K562 (cell line): ENCODE measurements around the gene CD320. TPM values are rescaled to one million over a fixed set of nuclear protein-coding genes. Genes with fewer than 3 reads are reported as not detected.

Experiments
- ATAC-seq: fragments of 200-7000 bp; cut with Tn5 transposase; 3 replicates; pipeline ENCODE4 v1.9.1; 2020; ENCODE audit warnings: moderate library complexity
- BruUV-seq: library from RNA; stranded (reverse); fragments of 400-500 nt; replicated peaks from 2 replicates; lab custom pipeline; 2021; lab: Mats Ljungman, UMichigan
- CTCF ChIA-PET: fragments of 300-600 bp; formaldehyde crosslinking; extraction: SDS; loops from one replicate; lab custom pipeline; 2021; ENCODE audit warnings: low intra/inter-chr PET ratio; lab: Yijun Ruan, JAX
- POLR2A ChIA-PET: fragments of 300-600, 350-650 bp; sonication (Branson Sonifier 250); formaldehyde crosslinking; extraction: SDS; loops from one replicate; lab custom pipeline; 2021; ENCODE audit warnings: antibody characterized with exemption, inconsistent platforms; lab: Yijun Ruan, JAX
- DNase-seq, 4 experiments: peaks; one replicate each; pipeline versions ENCODE4 v3.0.0 to v3.0.0-alpha.2; 2011 to 2018; ENCODE audit warnings: low spot score in 3 of 4, mixed read lengths in 3 of 4; ENCODE audit errors: extremely low read depth in 1 of 4
- FAIRE-seq: peaks from 2 replicates; lab custom pipeline; 2011; peaks lifted over from hg19 to GRCh38; lab: Jason Lieb, UNC
- H2AFZ ChIP-seq: 2 replicates; pipeline ENCODE4 v1.6.0; 2011; ENCODE audit warnings: low read depth, low read length, control low read depth, inconsistent platforms
- H3K27ac ChIP-seq: fragments of 200-600 bp; 3 replicates; pipeline ENCODE4 v1.8.0; 2011; ENCODE audit warnings: low read depth, mild to moderate bottlenecking, control low read depth, inconsistent platforms, low read length, moderate library complexity, mixed read lengths; ENCODE audit errors: extremely low read depth
- H3K27me3 ChIP-seq, 2 experiments: fragments of 300-600 bp in 1 of 2; 2 replicates in 1 of 2; 3 replicates in 1 of 2; pipeline versions ENCODE4 v1.6.0 to v1.8.0; 2011; ENCODE audit warnings: inconsistent platforms in 2 of 2, low read length in 2 of 2, mild to moderate bottlenecking in 1 of 2, mixed read lengths in 1 of 2, moderate library complexity in 1 of 2; ENCODE audit not compliant: control insufficient read depth in 2 of 2, insufficient read depth in 2 of 2
- H3K36me3 ChIP-seq: fragments of 300-600 bp; 3 replicates; pipeline ENCODE4 v1.8.0; 2011; ENCODE audit warnings: mild to moderate bottlenecking, low read length, inconsistent platforms; ENCODE audit not compliant: control insufficient read depth, insufficient read depth
- H3K4me1 ChIP-seq, 2 experiments: fragments of 200-600 bp in 1 of 2; replicated peaks in 1 of 2; 2 replicates in 1 of 2; 3 replicates in 1 of 2; pipeline versions ENCODE4 v1.5.1 to v1.8.0; 2011; ENCODE audit warnings: inconsistent platforms in 2 of 2, low read length in 2 of 2, mild to moderate bottlenecking in 1 of 2, mixed read lengths in 1 of 2, moderate library complexity in 1 of 2; ENCODE audit not compliant: control insufficient read depth in 2 of 2, insufficient read depth in 2 of 2
- H3K4me2 ChIP-seq: 2 replicates; pipeline ENCODE4 v1.6.1; 2011; ENCODE audit warnings: low read length, control low read depth, inconsistent platforms, mixed read lengths; ENCODE audit not compliant: insufficient read depth
- H3K4me3 ChIP-seq: fragments of 200-600 bp; sonication (generic), shearing (Covaris generic); 2 replicates; pipeline ENCODE4 v1.5.1; 2016; ENCODE audit warnings: control low read depth, inconsistent platforms
- H3K79me2 ChIP-seq: fragments of 200-600 bp; 3 replicates; pipeline ENCODE4 v1.8.0; 2011; ENCODE audit warnings: low read length, inconsistent platforms; ENCODE audit not compliant: control insufficient read depth, insufficient read depth
- H3K9ac ChIP-seq, 2 experiments: 2 replicates each; pipeline versions ENCODE4 v1.6.0 to v1.6.1; 2011; ENCODE audit warnings: low read depth in 2 of 2, low read length in 2 of 2, control low read depth in 1 of 2, inconsistent platforms in 1 of 2, mild to moderate bottlenecking in 1 of 2, mixed read lengths in 1 of 2; ENCODE audit not compliant: insufficient read depth in 1 of 2
- H3K9me1 ChIP-seq: one replicate; pipeline ENCODE4 v1.6.0; 2011; ENCODE audit warnings: inconsistent platforms, mild to moderate bottlenecking, low read length, moderate library complexity; ENCODE audit not compliant: control insufficient read depth, insufficient read depth
- H3K9me3 ChIP-seq: replicated peaks from 2 replicates; pipeline ENCODE4 v1.5.1; 2011; ENCODE audit warnings: low read depth, low read length, inconsistent platforms; ENCODE audit not compliant: control insufficient read depth, insufficient read depth
- H4K20me1 ChIP-seq: replicated peaks from 2 replicates; pipeline ENCODE4 v1.6.1; 2011; ENCODE audit warnings: low read length, inconsistent platforms, mixed read lengths; ENCODE audit not compliant: control insufficient read depth, insufficient read depth
- NELFE ChIP-seq: IDR thresholded peaks from 2 replicates; pipeline ENCODE4 v1.6.1; 2011; ENCODE audit warnings: mild to moderate bottlenecking; ENCODE audit not compliant: insufficient read depth, insufficient read length
- TFAP4 ChIP-seq: sonication (generic); formaldehyde crosslinking; IDR thresholded peaks from 2 replicates; pipeline ENCODE4 v1.8.0; 2022; ENCODE audit warnings: missing genetic modification reagents, mild to moderate bottlenecking, moderate library complexity, borderline replicate concordance
- ZBTB17 ChIP-seq: fragments of 450-650 bp; formaldehyde crosslinking; IDR thresholded peaks from 2 replicates; pipeline ENCODE4 v1.4.0; 2020; ENCODE audit warnings: mild to moderate bottlenecking
- ZNF232 ChIP-seq: sonication (generic); formaldehyde crosslinking; IDR thresholded peaks from 2 replicates; pipeline ENCODE4 v1.8.0; 2022; ENCODE audit warnings: mild to moderate bottlenecking, missing genetic modification reagents
- ZNF584 ChIP-seq: fragments of 200-800 bp; sonication (Bioruptor generic); IDR thresholded peaks from 2 replicates; pipeline ENCODE4 v1.6.1; 2016; ENCODE audit warnings: low read depth, mild to moderate bottlenecking, missing genetic modification characterization, missing compliant biosample characterization
- WGBS: fragments of 100-300 bp; shearing (Covaris generic); methylation state at CpG from one replicate; pipeline ENCODE4 v1.1.6; 2016; ENCODE audit warnings: low coverage, mixed read lengths; ENCODE audit not compliant: insufficient coverage; ENCODE audit errors: missing lambda C conversion rate; 5-methylcytosine and 5-hydroxymethylcytosine counted together
- in situ Hi-C: fragments of 300-500 bp; cut with MboI; formaldehyde crosslinking; loops from 4 replicates; pipeline ENCODE4 v1.15.0; 2018; ENCODE audit warnings: inconsistent platforms, mixed read lengths
- intact Hi-C: fragments of 100-400 bp; cut with micrococcal nuclease; formaldehyde crosslinking; loops from 2 replicates; pipeline ENCODE4 v1.14.2; 2022
- polyA plus RNA-seq, 8 experiments: library from polyadenylated mRNA; depleted of rRNA in 4 of 8; stranded (reverse) in 5 of 8; unstranded in 3 of 8; fragments of >200 nt; fragmentation: Nextera tagmentation in 2 of 8; fragmentation: Illumina TruSeq in 1 of 8; extraction: Ambion mirVana in 2 of 8; extraction: Trizol in 1 of 8; gene quantifications; 2 replicates each; pipeline versions ENCODE4 v1.2.1 to v1.2.3, GENCODE V29; 2011 to 2014; ENCODE audit warnings: inconsistent platforms in 1 of 8, missing spikeins in 1 of 8
- total RNA-seq, 7 experiments: library from RNA; depleted of rRNA in 6 of 7; stranded (reverse); fragments of >200 nt in 6 of 7; fragmentation: Illumina TruSeq in 2 of 7; extraction: Trizol in 2 of 7; gene quantifications; 2 replicates each; pipeline versions ENCODE4 v1.2.1 to v1.2.3, GENCODE V29; 2011 to 2021; ENCODE audit warnings: low replicate concordance in 1 of 7

CD320 gene
- total and polyA plus RNA-seq, 9 of the 15 experiments (the other 6 are each of a cell fraction or from before 2014, with no cell fraction given): 0.45 to 94.5 (median 34.4) TPM

GRCh38 chr19:8331263-8331845 lies 23.2 kb upstream of the CD320 start:
- TF ChIP-seq TFAP4 (CRISPR knock-in tag) (0 out of 2 replicates have a peak, but pooled peaks have one; percentile 14), ZBTB17 (CRISPR knock-in tag) (no peak), ZNF584 (CRISPR knock-in tag) (no peak), ZNF232 (CRISPR knock-in tag) (no peak), NELFE (no peak)
- no peak for FAIRE-seq
- no peak overlapping the region for H3K4me2 ChIP-seq
- ATAC-seq: no peak
- no peak overlapping the region for H3K27ac ChIP-seq
- peaks cover 13 to 33% of the 10 kb centered on the region in 2 experiments; a peak in 3 of 5 replicates for H3K27me3 ChIP-seq
- no peaks in the 10 kb centered on the region for H3K9me3 ChIP-seq
- peak overlapping the region in 1 of 2 experiments; percentile 78; a peak in 1 of 4 replicates for H3K9ac ChIP-seq
- H3K4me1 ChIP-seq: peaks cover 0 to 34% of the 10 kb centered on the region in 2 experiments; a peak in 3 of 5 replicates
- H3K9me1 ChIP-seq: no peaks in the 10 kb centered on the region
- intact Hi-C loops (no loop called here), in situ Hi-C loops (no loop called here)
- ChIA-PET POLR2A (interaction anchor here (1.0 to 2.0 kb wide), 2 partner anchors 8 to 10 kb away, joined by 4 to 12 read pairs; partner anchors contain the start of genes NDUFA7 and RPS28), CTCF (no interaction called here)
- no peaks in the 10 kb centered on the region for H4K20me1 ChIP-seq
- DNase-seq: no peak
- H2AFZ ChIP-seq: no peak overlapping the region
- 29% methylated on average over 8 of the region's 8 CpGs for WGBS
- no TSS peak for BruUV-seq
- H3K79me2 ChIP-seq: no peaks in the 10 kb centered on the region
- no peak overlapping the region for H3K4me3 ChIP-seq
- H3K36me3 ChIP-seq: no peaks in the 10 kb centered on the region
